Stomach smooth muscle (tissue), 2 donors: ENCODE measurements around the gene FBXO42.
"Not testable (repeated sequence)": the region's sequence is repeated elsewhere in the genome, so short reads cannot be mapped to it uniquely, and the experiment has no call there.

ENCODE experiments used
- H3K27ac ChIP-seq: one replicate; pipeline ENCODE4 v1.7.0; 2013; ENCODE audit warnings: mild to moderate bottlenecking, low read length, inconsistent platforms
- H3K27me3 ChIP-seq, 2 donors: one replicate each; pipeline ENCODE4 v1.7.0; 2013; ENCODE audit warnings: low read length in 2 of 2; ENCODE audit not compliant: insufficient read depth in 2 of 2, control insufficient read depth in 1 of 2
- H3K36me3 ChIP-seq, 2 donors: one replicate each; pipeline ENCODE4 v1.7.0; 2013; ENCODE audit warnings: low read length in 2 of 2; ENCODE audit not compliant: control insufficient read depth in 2 of 2, insufficient read depth in 2 of 2
- H3K4me1 ChIP-seq: one replicate; pipeline ENCODE4 v1.7.0; 2013; ENCODE audit warnings: low read length; ENCODE audit not compliant: control insufficient read depth, insufficient read depth
- H3K4me3 ChIP-seq, 2 donors: one replicate each; pipeline ENCODE4 v1.7.0; 2013; ENCODE audit warnings: low read length in 2 of 2
- H3K9ac ChIP-seq, 2 donors: one replicate each; pipeline ENCODE4 v1.7.0; 2013; ENCODE audit warnings: low read length in 2 of 2, mild to moderate bottlenecking in 1 of 2
- H3K9me3 ChIP-seq, 2 donors: one replicate each; pipeline ENCODE4 v1.7.0; 2013; ENCODE audit warnings: low read length in 2 of 2; ENCODE audit not compliant: control insufficient read depth in 2 of 2
- donor health status: healthy.
- donor health status: Pancreatic carcinoma.

Gene FBXO42

DNA sequence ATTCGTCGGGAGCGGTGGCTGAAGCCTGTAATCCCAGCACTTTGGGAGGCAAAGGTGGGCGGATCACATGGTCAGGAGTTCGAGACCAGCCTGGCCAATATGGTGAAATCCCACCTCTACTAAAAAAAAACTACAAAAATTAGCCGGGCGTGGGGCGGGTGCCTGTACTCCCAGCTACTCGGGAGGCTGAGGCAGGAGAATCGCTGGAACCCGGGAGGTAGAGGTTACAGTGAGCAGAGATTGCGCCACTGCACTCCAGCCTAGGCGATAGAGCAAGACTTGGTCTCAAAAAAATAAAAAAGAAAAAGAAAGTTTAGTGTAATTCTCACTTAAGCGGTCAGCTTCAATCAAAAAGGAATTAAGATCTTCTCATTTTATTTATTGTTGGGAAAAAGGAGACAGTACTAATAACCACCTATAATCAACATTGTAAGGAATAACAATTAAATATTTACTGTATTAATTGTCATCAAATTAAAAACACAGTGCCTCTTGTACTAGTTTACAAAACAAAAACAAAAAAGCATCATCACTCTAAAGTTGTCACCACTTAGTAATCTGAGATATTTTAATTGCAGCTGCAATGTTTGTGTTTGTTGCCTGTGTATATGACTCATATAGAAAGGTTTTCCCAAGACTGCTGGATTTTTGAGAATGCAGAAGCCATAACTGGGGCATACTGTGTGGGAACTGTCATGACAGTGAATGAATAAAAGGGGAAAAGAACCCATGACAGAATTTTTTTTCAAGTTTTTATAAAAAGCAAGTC is 3.7 kb downstream of the FBXO42 start:
- Histone ChIP-seq H3K36me3 (no peaks in the 10 kb centered on the region), H3K4me1 (peaks cover 15% of the 10 kb centered on the region), H3K27ac (no peak overlapping the region), H3K4me3 (no peak overlapping the region), H3K9ac (no peak overlapping the region), H3K9me3 (no peaks in the 10 kb centered on the region), H3K27me3 (no peaks in the 10 kb centered on the region)

DNA sequence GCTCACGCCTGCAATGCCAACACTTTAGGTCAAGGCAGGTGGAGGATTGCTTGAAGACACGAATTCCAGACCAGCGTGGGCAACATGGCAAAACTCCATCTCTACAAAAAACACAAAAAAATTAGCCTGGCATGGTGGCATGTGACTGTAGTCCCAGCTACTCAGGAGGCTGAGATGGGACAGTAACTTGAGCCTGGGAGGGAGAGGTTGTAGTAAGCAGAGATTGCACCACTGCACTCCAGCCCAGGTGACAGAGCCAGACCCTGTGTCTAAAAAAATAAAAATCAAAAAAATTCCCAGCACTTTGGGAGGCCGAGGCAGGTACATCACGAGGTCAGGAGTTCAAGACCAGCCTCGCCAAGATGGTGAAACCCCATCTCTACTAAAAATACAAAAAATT is 9.0 kb downstream of the FBXO42 start:
- H3K4me3 ChIP-seq, H3K4me1 ChIP-seq, H3K27me3 ChIP-seq, H3K36me3 ChIP-seq, H3K9me3 ChIP-seq, H3K9ac ChIP-seq, H3K27ac ChIP-seq: not testable (repeated sequence)

DNA sequence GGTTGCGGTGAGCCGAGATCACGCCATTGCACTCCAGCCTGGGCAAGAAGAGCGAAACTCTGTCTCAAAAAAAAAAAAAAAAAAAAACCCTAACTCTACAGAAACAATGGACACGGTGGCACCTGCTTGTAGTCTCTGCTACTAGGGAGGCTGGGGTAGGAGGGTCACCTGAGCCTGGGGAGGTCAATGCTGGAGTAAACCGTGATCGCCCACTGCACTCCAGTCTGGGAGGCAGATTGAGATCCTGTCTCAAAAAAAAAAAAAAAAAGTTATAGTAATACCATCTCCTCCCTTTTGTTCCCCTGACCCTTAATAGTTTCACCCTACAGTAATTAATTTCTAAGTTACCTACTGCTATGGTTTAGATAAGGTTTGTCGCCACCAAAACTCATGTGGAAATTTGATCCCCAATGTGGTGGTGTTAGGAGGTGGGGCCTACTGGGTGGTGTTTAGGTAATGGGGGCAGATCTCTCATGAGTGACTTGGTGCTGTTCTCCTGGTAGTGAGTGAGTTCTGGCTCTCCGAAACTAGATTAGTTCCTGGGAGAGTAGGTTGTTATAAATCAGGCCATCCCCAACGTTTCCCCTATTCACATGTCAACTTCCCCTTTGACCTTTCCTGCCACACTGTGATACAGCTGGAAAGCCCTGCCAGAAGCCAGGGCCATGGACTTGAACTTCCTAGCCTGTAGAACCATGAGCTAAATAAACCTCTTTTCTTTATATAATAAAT is 9.8 kb downstream of the FBXO42 start:
- H3K27me3 ChIP-seq = no peaks in the 10 kb centered on the region
- no peaks in the 10 kb centered on the region for H3K4me1 ChIP-seq
- H3K27ac ChIP-seq = no peak overlapping the region
- no peak overlapping the region for H3K4me3 ChIP-seq
- no peaks in the 10 kb centered on the region for H3K9me3 ChIP-seq
- no peak overlapping the region for H3K9ac ChIP-seq
- H3K36me3 ChIP-seq = no peaks in the 10 kb centered on the region

DNA sequence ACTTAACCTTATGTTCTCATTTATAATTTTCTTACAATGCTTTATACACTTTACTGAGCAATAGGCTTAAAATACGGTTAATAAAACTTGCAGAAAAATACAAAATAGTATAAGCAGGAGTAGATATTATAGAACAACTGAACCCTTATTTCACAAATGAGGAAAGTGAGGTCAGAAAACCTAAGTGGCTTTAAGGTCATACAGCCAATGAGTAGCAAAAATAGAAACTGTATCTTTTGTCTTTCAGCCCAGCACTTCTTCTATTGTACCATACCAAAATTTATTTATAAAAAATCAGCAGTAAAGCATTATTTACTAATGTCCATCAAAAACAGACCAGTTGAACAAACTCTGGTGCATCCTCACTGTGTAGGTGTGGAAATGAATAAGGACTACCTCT is 11.6 kb downstream of the FBXO42 start:
- Histone ChIP-seq H3K4me3 (no peak overlapping the region), H3K27ac (no peak overlapping the region), H3K9me3 (no peaks in the 10 kb centered on the region), H3K27me3 (no peaks in the 10 kb centered on the region), H3K9ac (no peak overlapping the region), H3K36me3 (no peaks in the 10 kb centered on the region), H3K4me1 (no peaks in the 10 kb centered on the region)

DNA sequence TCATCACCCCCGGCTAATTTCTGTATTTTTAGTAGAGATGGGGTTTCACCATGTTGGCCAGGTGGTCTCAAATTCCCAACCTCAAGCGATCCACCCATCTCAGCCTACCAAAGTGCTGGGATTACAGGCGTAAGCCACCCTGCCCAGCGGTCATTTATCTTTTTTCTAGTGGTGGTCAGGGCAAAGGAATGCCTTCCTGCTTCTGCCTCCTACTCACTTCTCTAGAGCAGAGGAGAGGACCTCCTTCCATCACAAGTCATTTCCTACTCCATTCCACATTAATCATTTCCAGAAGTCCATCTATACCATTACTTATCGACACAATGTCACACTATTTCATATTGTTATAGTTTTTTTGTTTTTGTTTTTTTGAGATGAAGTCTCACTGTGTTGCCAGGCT is 13.3 kb downstream of the FBXO42 start:
- Histone ChIP-seq H3K27ac (no peak overlapping the region), H3K9me3 (no peaks in the 10 kb centered on the region), H3K4me1 (no peaks in the 10 kb centered on the region), H3K9ac (no peak overlapping the region), H3K4me3 (no peak overlapping the region), H3K27me3 (no peaks in the 10 kb centered on the region), H3K36me3 (no peaks in the 10 kb centered on the region)

DNA sequence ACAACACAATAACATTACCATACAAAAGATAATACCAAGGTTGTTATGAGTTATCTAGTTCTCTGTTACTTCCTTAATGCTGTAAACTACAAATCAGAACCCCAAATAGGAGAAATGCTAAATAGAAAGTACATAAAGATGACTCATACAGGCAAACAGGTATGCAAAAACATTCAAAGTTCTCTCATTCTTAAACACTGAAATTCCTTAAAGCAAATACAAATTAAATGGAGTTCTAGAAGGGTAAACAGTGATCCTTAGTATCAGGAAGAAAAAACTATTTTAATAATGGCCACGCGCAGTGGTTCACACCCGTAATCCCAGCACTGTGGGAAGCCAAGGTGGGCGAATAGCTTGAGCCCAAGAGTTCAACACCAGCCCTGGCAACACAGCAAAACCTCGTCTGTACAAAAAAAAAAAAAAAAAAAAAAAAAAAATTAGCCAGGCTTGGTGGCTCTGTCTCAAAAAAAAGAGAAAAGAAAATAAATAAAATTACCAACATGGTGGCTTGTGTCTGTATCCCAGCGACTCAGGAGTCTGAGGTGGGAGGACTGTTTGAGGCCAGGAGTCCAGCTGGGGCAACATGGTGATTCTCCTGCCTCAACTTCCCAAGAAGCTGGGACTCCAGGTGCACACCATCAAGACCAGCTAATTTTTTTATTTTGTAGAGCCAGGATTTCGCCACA is 17.5 kb downstream of the FBXO42 start:
- no peaks in the 10 kb centered on the region for H3K9me3 ChIP-seq

DNA sequence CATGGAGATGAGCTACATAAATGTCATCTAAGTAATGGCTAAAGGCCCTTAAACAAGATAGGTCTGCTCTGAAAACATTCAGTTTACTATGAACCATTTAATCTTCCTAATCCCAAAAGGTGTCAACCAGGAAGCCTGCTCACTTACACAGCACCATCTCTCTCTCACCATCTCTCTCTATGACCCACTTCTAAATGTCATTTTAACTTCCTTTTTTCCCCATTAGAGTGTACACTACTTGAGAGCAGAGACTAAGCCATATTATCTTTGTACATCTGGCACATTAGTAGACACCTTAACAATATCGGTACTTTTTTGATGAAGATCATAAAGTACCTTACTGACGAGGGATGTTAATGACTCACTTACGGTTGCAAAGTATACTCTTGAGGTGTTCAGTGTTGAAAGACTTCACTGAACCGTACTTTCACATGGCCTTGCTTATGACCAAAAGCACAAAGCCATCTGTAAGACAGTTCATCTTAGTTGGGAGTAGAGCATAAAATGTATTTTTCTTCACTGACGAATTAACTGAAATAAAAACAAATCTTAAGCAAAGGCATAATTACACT is 25.4 kb downstream of the FBXO42 start:
- Histone ChIP-seq H3K4me1 (peaks cover 7% of the 10 kb centered on the region), H3K27ac (no peak overlapping the region), H3K27me3 (no peaks in the 10 kb centered on the region), H3K9ac (no peak overlapping the region), H3K4me3 (no peak overlapping the region), H3K36me3 (no peaks in the 10 kb centered on the region), H3K9me3 (no peaks in the 10 kb centered on the region)

More for the DNA sequence above, 17.5 kb downstream of the FBXO42 start:
- Histone ChIP-seq H3K27ac (no peak overlapping the region), H3K4me1 (no peaks in the 10 kb centered on the region), H3K9ac (no peak overlapping the region), H3K36me3 (no peaks in the 10 kb centered on the region), H3K4me3 (no peak overlapping the region), H3K27me3 (no peaks in the 10 kb centered on the region)

DNA sequence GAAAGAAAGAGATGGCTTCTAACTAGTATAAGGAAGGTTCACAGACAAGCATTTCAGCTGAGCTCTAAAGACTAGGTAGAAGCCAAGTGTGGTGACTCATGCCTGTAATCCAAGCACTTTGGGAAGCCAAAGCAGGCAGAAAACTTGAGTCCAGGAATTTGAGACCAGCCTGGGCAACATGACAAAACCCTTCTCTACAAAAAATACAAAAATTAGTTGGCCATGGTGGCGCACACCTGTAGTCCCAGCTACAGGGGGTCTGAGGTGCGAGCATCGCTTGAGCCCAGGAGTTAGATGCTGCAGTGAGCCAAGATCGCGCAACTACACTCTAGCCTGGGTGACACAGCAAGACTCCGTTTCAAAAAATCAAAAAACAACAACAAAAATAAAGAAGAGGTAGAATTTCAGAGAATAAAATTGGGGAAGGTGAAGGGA is 27.8 kb downstream of the FBXO42 start:
- Histone ChIP-seq H3K4me3 (no peak overlapping the region), H3K4me1 (peaks cover 7% of the 10 kb centered on the region), H3K27ac (no peak overlapping the region), H3K9me3 (no peaks in the 10 kb centered on the region), H3K27me3 (no peaks in the 10 kb centered on the region), H3K9ac (no peak overlapping the region), H3K36me3 (no peaks in the 10 kb centered on the region)

DNA sequence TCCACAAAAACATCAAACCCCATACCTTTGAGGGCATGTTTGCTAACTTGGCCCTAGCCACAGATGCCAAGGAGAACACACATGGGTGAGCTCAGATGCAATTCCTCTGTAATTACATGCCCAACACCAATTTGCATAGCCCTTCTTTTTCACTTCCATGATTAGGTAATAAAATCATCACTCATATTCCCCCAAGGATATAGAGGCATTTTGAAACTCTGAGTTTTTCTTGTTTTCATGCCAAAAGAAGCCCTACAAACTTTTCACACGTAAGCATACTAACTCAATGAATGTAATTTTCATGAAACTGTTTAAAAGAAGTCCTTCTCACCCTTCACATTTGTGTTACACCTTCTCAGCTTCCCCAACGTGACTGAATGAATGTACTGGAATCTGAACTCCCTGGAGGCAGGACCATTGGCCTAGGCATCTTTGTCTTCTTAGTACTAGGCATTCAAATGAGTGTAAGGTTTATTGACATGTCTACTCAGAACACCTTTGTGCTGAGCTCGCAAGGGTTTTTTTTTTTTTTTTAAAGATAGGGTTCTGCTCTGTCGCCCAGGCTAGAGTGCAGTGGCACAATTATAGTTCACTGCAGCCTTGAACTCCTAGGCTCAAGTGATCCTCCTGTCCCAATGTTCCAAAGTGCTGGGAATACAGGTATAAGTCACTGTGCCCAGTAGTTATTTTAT is 31.0 kb downstream of the FBXO42 start:
- Histone ChIP-seq H3K9me3 (no peaks in the 10 kb centered on the region), H3K36me3 (no peaks in the 10 kb centered on the region), H3K4me1 (peaks cover 11% of the 10 kb centered on the region), H3K27ac (no peak overlapping the region), H3K9ac (no peak overlapping the region), H3K4me3 (no peak overlapping the region), H3K27me3 (no peaks in the 10 kb centered on the region)

DNA sequence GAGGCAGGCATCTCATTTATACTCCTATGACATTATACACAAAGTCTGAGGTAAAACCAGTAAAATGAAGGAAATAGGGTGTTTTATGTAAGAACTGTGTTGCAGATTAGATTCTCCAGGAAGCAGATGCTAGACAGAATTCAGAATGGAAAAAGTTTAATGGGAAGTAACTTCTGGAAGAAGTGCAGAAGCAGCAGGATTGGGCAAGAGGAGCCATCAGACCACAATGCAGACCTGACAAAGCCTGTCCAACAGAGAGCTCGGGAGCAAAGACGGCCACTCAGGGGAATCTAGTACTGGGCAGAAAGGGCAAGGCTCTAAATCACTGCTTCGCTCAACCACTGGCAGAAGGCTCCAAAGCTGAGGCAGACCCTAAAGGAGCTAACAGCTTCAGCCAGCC is 33.7 kb downstream of the FBXO42 start:
- Histone ChIP-seq H3K9ac (no peak overlapping the region), H3K4me1 (peaks cover 10% of the 10 kb centered on the region), H3K27me3 (no peaks in the 10 kb centered on the region), H3K36me3 (peaks cover 7 to 8% of the 10 kb centered on the region in 2 donors), H3K9me3 (no peaks in the 10 kb centered on the region), H3K4me3 (no peak overlapping the region), H3K27ac (no peak overlapping the region)
